SK-N-SH (cell line): ENCODE measurements around the gene CFAP100.

Experiments
- CTCF ChIP-seq: fragments of 200-600 bp; sonication (generic); IDR thresholded peaks from 2 replicates; pipeline ENCODE4 v1.6.1; 2017; ENCODE audit warnings: antibody characterized with exemption, mild to moderate bottlenecking, moderate library complexity
- EP300 ChIP-seq, 2 experiments: IDR thresholded peaks; 2 replicates each; pipeline versions ENCODE4 v1.4.0 to v1.6.1; 2012; ENCODE audit warnings: borderline replicate concordance in 1 of 2, low read depth in 1 of 2, low read length in 1 of 2
- EZH2phosphoT487 ChIP-seq: fragments of 200-600 bp; sonication (generic); IDR thresholded peaks from 2 replicates; pipeline ENCODE4 v1.6.1; 2017; ENCODE audit warnings: low read depth, mixed run types, mild to moderate bottlenecking, antibody characterized with exemption, moderate library complexity, borderline replicate concordance
- FOXM1 ChIP-seq: IDR thresholded peaks from 2 replicates; pipeline ENCODE4 v1.4.0; 2012; ENCODE audit warnings: low read depth, mild to moderate bottlenecking
- GABPA ChIP-seq: IDR thresholded peaks from 2 replicates; pipeline ENCODE4 v1.4.0; 2012; ENCODE audit warnings: low read depth, mild to moderate bottlenecking
- IRF3 ChIP-seq: fragments of 150-350 bp; IDR thresholded peaks from 2 replicates; pipeline ENCODE4 v1.6.1; 2016; ENCODE audit warnings: mild to moderate bottlenecking, low read depth, low read length
- MAX ChIP-seq: IDR thresholded peaks from 2 replicates; pipeline ENCODE4 v1.4.0; 2012; ENCODE audit warnings: low read depth
- MXI1 ChIP-seq: IDR thresholded peaks from 2 replicates; pipeline ENCODE4 v1.6.1; 2012; ENCODE audit warnings: mild to moderate bottlenecking, low read depth, low read length, improper control_type of control experiment
- POLR2AphosphoS5 ChIP-seq: IDR thresholded peaks from 2 replicates; pipeline ENCODE4 v1.6.1; 2012; ENCODE audit warnings: low read depth, low read length
- RAD21 ChIP-seq: IDR thresholded peaks from 2 replicates; pipeline ENCODE4 v1.6.1; 2012; ENCODE audit warnings: mild to moderate bottlenecking, low read length
- SMC3 ChIP-seq: IDR thresholded peaks from 2 replicates; pipeline ENCODE4 v1.6.1; 2012; ENCODE audit warnings: low read depth, low read length, improper control_type of control experiment
- TAF1 ChIP-seq: IDR thresholded peaks from 2 replicates; pipeline ENCODE4 v1.6.1; 2012; ENCODE audit warnings: low read depth, mild to moderate bottlenecking, low read length, moderate library complexity, borderline replicate concordance
- USF2 ChIP-seq: fragments of 150-350 bp; IDR thresholded peaks from 2 replicates; pipeline ENCODE4 v1.6.1; 2017; ENCODE audit warnings: antibody characterized with exemption, low read length, low read depth, borderline replicate concordance
- ZBTB33 ChIP-seq: IDR thresholded peaks from 2 replicates; pipeline ENCODE4 v1.4.0; 2012; ENCODE audit warnings: low read depth, borderline replicate concordance

- TF ChIP-seq POLR2AphosphoS5: no peak
- TF ChIP-seq IRF3: no peak
- TF ChIP-seq USF2: no peak
- TF ChIP-seq RAD21: no peak
- no peak for TF ChIP-seq CTCF
- TF ChIP-seq GABPA: no peak
- no peak for TF ChIP-seq MXI1
- no peak for TF ChIP-seq EP300 (IDR thresholded peaks at IDR 0.05; ENCODE audit: borderline replicate concordance in 1 of 2, low read depth in 1 of 2, low read length in 1 of 2)
- no peak for TF ChIP-seq SMC3
- TF ChIP-seq MAX: no peak
- TF ChIP-seq ZBTB33: no peak
- no peak for TF ChIP-seq EZH2phosphoT487
- TF ChIP-seq TAF1: no peak
- TF ChIP-seq FOXM1: no peak
Observed at GRCh38 chr3:126390751-126391150, 4.0 kb upstream of the CFAP100 start.
